ENCODE measurements around the gene PCDH7.

The PCDH7 gene

GRCh38 chr4:30724247-30724646 lies 4.1 kb downstream of the PCDH7 start:
- H3K4ac ChIP-seq (ENCODE audit: low read depth, low read length), result no peak overlapping the region
- WGBS (ENCODE audit: extremely low coverage, insufficient coverage, low lambda C conversion rate), result no CpG with 5 or more reads among the region's 4 CpGs
- DNase-seq, result peak; percentile 7
- peaks cover 14% of the 10 kb centered on the region for H3K79me1 ChIP-seq (ENCODE audit: low read length)
- no peak overlapping the region for H2AK5ac ChIP-seq (ENCODE audit: low read length)
- no peaks in the 10 kb centered on the region for H3K36me3 ChIP-seq (ENCODE audit: control insufficient read depth, insufficient read depth, low read length)
- peaks cover 6% of the 10 kb centered on the region for H3K4me1 ChIP-seq (ENCODE audit: control insufficient read depth, low read depth, low read length)
- peak overlapping the region; percentile 51 for H3K4me2 ChIP-seq (ENCODE audit: low read length)
- no peak overlapping the region for H4K5ac ChIP-seq (ENCODE audit: low read length)
- no peak overlapping the region for H3K9ac ChIP-seq (ENCODE audit: low read length)
- no peak overlapping the region for H3K23ac ChIP-seq (ENCODE audit: low read length)
- H4K8ac ChIP-seq (ENCODE audit: low read depth, low read length), result no peak overlapping the region
- no peak overlapping the region for H2BK120ac ChIP-seq (ENCODE audit: low read depth, low read length)
- H3K4me3 ChIP-seq (ENCODE audit: low read length), result peak overlapping the region; percentile 41
- no peaks in the 10 kb centered on the region for H3K27me3 ChIP-seq (ENCODE audit: insufficient read depth, low read length, poor library complexity)
- peaks cover 23% of the 10 kb centered on the region for H3K79me2 ChIP-seq (ENCODE audit: control insufficient read depth, insufficient read depth, low read length)
- no peak overlapping the region for H2BK15ac ChIP-seq (replicated peaks; ENCODE audit: low read depth)
- no peak overlapping the region for H2BK5ac ChIP-seq (ENCODE audit: low read length)
- no peak overlapping the region for H3K56ac ChIP-seq (ENCODE audit: low read length)
- H3K18ac ChIP-seq (ENCODE audit: low read length), result no peak overlapping the region
- no peak overlapping the region for H3K27ac ChIP-seq (ENCODE audit: low read depth, low read length)

- no CpG with 5 or more reads among the region's 2 CpGs for WGBS (ENCODE audit: extremely low coverage, insufficient coverage, low lambda C conversion rate)
- Histone ChIP-seq H4K5ac (ENCODE audit: low read length) (no peak overlapping the region), H3K4ac (ENCODE audit: low read depth, low read length) (no peak overlapping the region), H3K79me1 (ENCODE audit: low read length) (peaks cover 14% of the 10 kb centered on the region), H2AK5ac (ENCODE audit: low read length) (no peak overlapping the region), H3K4me1 (ENCODE audit: control insufficient read depth, low read depth, low read length) (peaks cover 6% of the 10 kb centered on the region), H3K36me3 (ENCODE audit: control insufficient read depth, insufficient read depth, low read length) (no peaks in the 10 kb centered on the region), H2BK5ac (ENCODE audit: low read length) (no peak overlapping the region), H2BK15ac (replicated peaks; ENCODE audit: low read depth) (no peak overlapping the region), H3K27ac (ENCODE audit: low read depth, low read length) (no peak overlapping the region), H3K4me2 (ENCODE audit: low read length) (no peak overlapping the region), H3K23ac (ENCODE audit: low read length) (no peak overlapping the region), H3K4me3 (ENCODE audit: low read length) (no peak overlapping the region), H2BK120ac (ENCODE audit: low read depth, low read length) (no peak overlapping the region), H4K8ac (ENCODE audit: low read depth, low read length) (no peak overlapping the region), H3K18ac (ENCODE audit: low read length) (no peak overlapping the region), H3K79me2 (ENCODE audit: control insufficient read depth, insufficient read depth, low read length) (peaks cover 23% of the 10 kb centered on the region), H3K56ac (ENCODE audit: low read length) (no peak overlapping the region), H3K9ac (ENCODE audit: low read length) (no peak overlapping the region), H3K27me3 (ENCODE audit: insufficient read depth, low read length, poor library complexity) (no peaks in the 10 kb centered on the region)
- no peak for DNase-seq
Observed at GRCh38 chr4:30725562-30725961, 5.4 kb downstream of the PCDH7 start.

GRCh38 chr4:30726090-30726675 lies 6.0 kb downstream of the PCDH7 start:
- no peak overlapping the region for H3K4me3 ChIP-seq (ENCODE audit: low read length)
- no peak overlapping the region for H2BK120ac ChIP-seq (ENCODE audit: low read depth, low read length)
- peaks cover 6% of the 10 kb centered on the region for H3K4me1 ChIP-seq (ENCODE audit: control insufficient read depth, low read depth, low read length)
- no CpG with 5 or more reads among the region's 2 CpGs for whole genome bisulfite sequencing (ENCODE audit: extremely low coverage, insufficient coverage, low lambda C conversion rate)
- no peaks in the 10 kb centered on the region for H3K36me3 ChIP-seq (ENCODE audit: control insufficient read depth, insufficient read depth, low read length)
- peaks cover 14% of the 10 kb centered on the region for H3K79me1 ChIP-seq (ENCODE audit: low read length)
- H2BK15ac ChIP-seq (replicated peaks; ENCODE audit: low read depth), result no peak overlapping the region
- H4K5ac ChIP-seq (ENCODE audit: low read length), result no peak overlapping the region
- H3K27ac ChIP-seq (ENCODE audit: low read depth, low read length), result no peak overlapping the region
- H3K4ac ChIP-seq (ENCODE audit: low read depth, low read length), result no peak overlapping the region
- H2AK5ac ChIP-seq (ENCODE audit: low read length), result no peak overlapping the region
- DNase-seq, result no peak
- no peak overlapping the region for H2BK5ac ChIP-seq (ENCODE audit: low read length)
- H3K56ac ChIP-seq (ENCODE audit: low read length), result no peak overlapping the region
- no peak overlapping the region for H3K23ac ChIP-seq (ENCODE audit: low read length)
- H3K18ac ChIP-seq (ENCODE audit: low read length), result no peak overlapping the region
- H3K4me2 ChIP-seq (ENCODE audit: low read length), result no peak overlapping the region
- H3K27me3 ChIP-seq (ENCODE audit: insufficient read depth, low read length, poor library complexity), result no peaks in the 10 kb centered on the region
- H3K9ac ChIP-seq (ENCODE audit: low read length), result no peak overlapping the region
- H3K79me2 ChIP-seq (ENCODE audit: control insufficient read depth, insufficient read depth, low read length), result peaks cover 23% of the 10 kb centered on the region
- H4K8ac ChIP-seq (ENCODE audit: low read depth, low read length), result no peak overlapping the region

GRCh38 chr4:30727409-30727808 lies 7.2 kb downstream of the PCDH7 start:
- H3K9ac ChIP-seq (ENCODE audit: low read length), result no peak overlapping the region
- no CpG with 5 or more reads among the region's 2 CpGs for WGBS (ENCODE audit: extremely low coverage, insufficient coverage, low lambda C conversion rate)

GRCh38 chr4:30728311-30728710 lies 8.1 kb downstream of the PCDH7 start:
- no peak overlapping the region for H2BK5ac ChIP-seq (ENCODE audit: low read length)
- H2BK15ac ChIP-seq (replicated peaks; ENCODE audit: low read depth), result no peak overlapping the region
- H3K27ac ChIP-seq (ENCODE audit: low read depth, low read length), result no peak overlapping the region
- H3K4me2 ChIP-seq (ENCODE audit: low read length), result no peak overlapping the region
- no peak overlapping the region for H3K4me3 ChIP-seq (ENCODE audit: low read length)
- DNase-seq, result no peak
- H4K5ac ChIP-seq (ENCODE audit: low read length), result no peak overlapping the region
- H2AK5ac ChIP-seq (ENCODE audit: low read length), result no peak overlapping the region
- H3K23ac ChIP-seq (ENCODE audit: low read length), result no peak overlapping the region
- no peak overlapping the region for H3K9ac ChIP-seq (ENCODE audit: low read length)
- H3K79me1 ChIP-seq (ENCODE audit: low read length), result peaks cover 7% of the 10 kb centered on the region
- no peaks in the 10 kb centered on the region for H3K36me3 ChIP-seq (ENCODE audit: control insufficient read depth, insufficient read depth, low read length)
- no peaks in the 10 kb centered on the region for H3K27me3 ChIP-seq (ENCODE audit: insufficient read depth, low read length, poor library complexity)
- peaks cover 11% of the 10 kb centered on the region for H3K79me2 ChIP-seq (ENCODE audit: control insufficient read depth, insufficient read depth, low read length)
- no peak overlapping the region for H4K8ac ChIP-seq (ENCODE audit: low read depth, low read length)
- H3K18ac ChIP-seq (ENCODE audit: low read length), result no peak overlapping the region
- no peak overlapping the region for H3K4ac ChIP-seq (ENCODE audit: low read depth, low read length)
- no CpG with 5 or more reads among the region's 2 CpGs for WGBS (ENCODE audit: extremely low coverage, insufficient coverage, low lambda C conversion rate)
- H2BK120ac ChIP-seq (ENCODE audit: low read depth, low read length), result no peak overlapping the region
- H3K56ac ChIP-seq (ENCODE audit: low read length), result no peak overlapping the region
- peaks cover 6% of the 10 kb centered on the region for H3K4me1 ChIP-seq (ENCODE audit: control insufficient read depth, low read depth, low read length)

More at GRCh38 chr4:30727409-30727808, 7.2 kb downstream of the PCDH7 start:
- Histone ChIP-seq H2BK15ac (replicated peaks; ENCODE audit: low read depth) (no peak overlapping the region), H3K56ac (ENCODE audit: low read length) (no peak overlapping the region), H3K27ac (ENCODE audit: low read depth, low read length) (no peak overlapping the region), H3K18ac (ENCODE audit: low read length) (no peak overlapping the region), H3K27me3 (ENCODE audit: insufficient read depth, low read length, poor library complexity) (no peaks in the 10 kb centered on the region), H2BK5ac (ENCODE audit: low read length) (no peak overlapping the region), H4K8ac (ENCODE audit: low read depth, low read length) (no peak overlapping the region), H3K23ac (ENCODE audit: low read length) (no peak overlapping the region), H3K4ac (ENCODE audit: low read depth, low read length) (no peak overlapping the region), H2AK5ac (ENCODE audit: low read length) (no peak overlapping the region), H3K4me1 (ENCODE audit: control insufficient read depth, low read depth, low read length) (peaks cover 6% of the 10 kb centered on the region), H3K4me3 (ENCODE audit: low read length) (no peak overlapping the region), H3K36me3 (ENCODE audit: control insufficient read depth, insufficient read depth, low read length) (no peaks in the 10 kb centered on the region), H4K5ac (ENCODE audit: low read length) (no peak overlapping the region), H3K79me2 (ENCODE audit: control insufficient read depth, insufficient read depth, low read length) (peaks cover 16% of the 10 kb centered on the region), H3K4me2 (ENCODE audit: low read length) (no peak overlapping the region), H3K79me1 (ENCODE audit: low read length) (peaks cover 13% of the 10 kb centered on the region), H2BK120ac (ENCODE audit: low read depth, low read length) (no peak overlapping the region)
- DNase-seq, result no peak

GRCh38 chr4:30743897-30744296 lies 23.7 kb downstream of the PCDH7 start:
- no peaks in the 10 kb centered on the region for H3K79me2 ChIP-seq (ENCODE audit: control insufficient read depth, insufficient read depth, low read length)
- DNase-seq, result peak; percentile 55
- H3K18ac ChIP-seq (ENCODE audit: low read length), result no peak overlapping the region
- no peak overlapping the region for H4K5ac ChIP-seq (ENCODE audit: low read length)
- H2AK5ac ChIP-seq (ENCODE audit: low read length), result no peak overlapping the region
- H2BK5ac ChIP-seq (ENCODE audit: low read length), result no peak overlapping the region
- no peak overlapping the region for H2BK15ac ChIP-seq (replicated peaks; ENCODE audit: low read depth)
- no peak overlapping the region for H3K56ac ChIP-seq (ENCODE audit: low read length)
- H3K4me1 ChIP-seq (ENCODE audit: control insufficient read depth, low read depth, low read length), result peaks cover 2% of the 10 kb centered on the region
- H3K4me3 ChIP-seq (ENCODE audit: low read length), result no peak overlapping the region
- H3K4me2 ChIP-seq (ENCODE audit: low read length), result no peak overlapping the region
- no CpG with 5 or more reads among the region's 3 CpGs for WGBS (ENCODE audit: extremely low coverage, insufficient coverage, low lambda C conversion rate)
- H3K27ac ChIP-seq (ENCODE audit: low read depth, low read length), result no peak overlapping the region
- no peak overlapping the region for H3K23ac ChIP-seq (ENCODE audit: low read length)
- no peaks in the 10 kb centered on the region for H3K36me3 ChIP-seq (ENCODE audit: control insufficient read depth, insufficient read depth, low read length)
- H3K9ac ChIP-seq (ENCODE audit: low read length), result no peak overlapping the region
- H3K27me3 ChIP-seq (ENCODE audit: insufficient read depth, low read length, poor library complexity), result no peaks in the 10 kb centered on the region
- no peak overlapping the region for H3K4ac ChIP-seq (ENCODE audit: low read depth, low read length)
- no peak overlapping the region for H4K8ac ChIP-seq (ENCODE audit: low read depth, low read length)
- H3K79me1 ChIP-seq (ENCODE audit: low read length), result no peaks in the 10 kb centered on the region
- H2BK120ac ChIP-seq (ENCODE audit: low read depth, low read length), result no peak overlapping the region
